GM18873 (cell line): ENCODE results near the gene SPG11.
"Not testable (repeated sequence)": the region's sequence is repeated elsewhere in the genome, so short reads cannot be mapped to it uniquely, and the experiment has no call there.

Experiments used
- ATAC-seq: cut with Tn5 transposase; IDR thresholded peaks from one replicate; pipeline ENCODE4 v1.9.1; 2021; ENCODE audit warnings: mild to moderate bottlenecking, moderate library complexity, moderate number of reproducible peaks; ENCODE audit not compliant: unreplicated experiment, low FRiP score

Gene SPG11

GRCh38 chr15:44682809-44683682, 19.6 kb upstream of the SPG11 start:
- not testable (repeated sequence) for ATAC-seq

GRCh38 chr15:44682211-44682610, 18.7 kb upstream of the SPG11 start:
- ATAC-seq: no peak

- no peak for ATAC-seq
These were observed 13.2 kb upstream of the SPG11 start for GRCh38 chr15:44676676-44677075.

GRCh38 chr15:44675911-44676310, 12.4 kb upstream of the SPG11 start:
- ATAC-seq: no peak

GRCh38 chr15:44673639-44674038, 10.2 kb upstream of the SPG11 start:
- no peak for ATAC-seq

- ATAC-seq: no peak
These were observed 6.9 kb upstream of the SPG11 start for GRCh38 chr15:44670087-44670950.

- no peak for ATAC-seq
These were observed 5.5 kb upstream of the SPG11 start for GRCh38 chr15:44668921-44669320.

GRCh38 chr15:44667039-44667360, 3.5 kb upstream of the SPG11 start:
- ATAC-seq: no peak

- ATAC-seq: no peak
These were observed 3.0 kb upstream of the SPG11 start for GRCh38 chr15:44666210-44667038.

- ATAC-seq: peak; percentile 37
These were observed 718 bp downstream of the SPG11 start for GRCh38 chr15:44662478-44663409.

- ATAC-seq: no peak
These were observed 1.9 kb downstream of the SPG11 start for GRCh38 chr15:44661576-44661975.

- ATAC-seq: no peak
These were observed 4.4 kb downstream of the SPG11 start for GRCh38 chr15:44659056-44659455.

- no peak for ATAC-seq
These were observed 6.1 kb downstream of the SPG11 start for GRCh38 chr15:44657378-44657777.

- ATAC-seq: no peak
These were observed 6.5 kb downstream of the SPG11 start for GRCh38 chr15:44656913-44657312.

GRCh38 chr15:44656298-44656697, 7.2 kb downstream of the SPG11 start:
- no peak for ATAC-seq

- no peak for ATAC-seq
These were observed 8.6 kb downstream of the SPG11 start for GRCh38 chr15:44654858-44655257.

GRCh38 chr15:44647637-44648036, 15.8 kb downstream of the SPG11 start:
- no peak for ATAC-seq

GRCh38 chr15:44647036-44647435, 16.4 kb downstream of the SPG11 start:
- no peak for ATAC-seq

GRCh38 chr15:44646460-44646859, 17.0 kb downstream of the SPG11 start:
- no peak for ATAC-seq

- no peak for ATAC-seq
These were observed 21.8 kb downstream of the SPG11 start for GRCh38 chr15:44641651-44642050.
